H1 (cell line): ENCODE data around the gene THADA. TPM values are rescaled to one million over a fixed set of nuclear protein-coding genes. Genes with fewer than 3 reads are reported as not detected.
A peak's percentile ranks its signal among the peaks of the same experiment; 100 is the strongest.

ENCODE experiments used
- CTCF ChIA-PET: fragments of 300-600 bp; sonication (Branson Sonifier 250); formaldehyde crosslinking; loops from one replicate; lab custom pipeline; 2021; ENCODE audit not compliant: partially characterized antibody; lab: Charles Lee
- POLR2A ChIA-PET: fragments of 300-600 bp; sonication (Branson Sonifier 250); formaldehyde crosslinking; loops from one replicate; lab custom pipeline; 2021; ENCODE audit warnings: inconsistent platforms; ENCODE audit not compliant: partially characterized antibody; lab: Charles Lee
- DNase-seq, 2 experiments: peaks; one replicate each; pipeline versions ENCODE4 v3.0.0 to v3.0.0-alpha.2; 2010 to 2022; ENCODE audit warnings: low spot score in 2 of 2, low read depth in 1 of 2, mixed read lengths in 1 of 2
- FAIRE-seq: peaks from 2 replicates; lab custom pipeline; 2011; peaks lifted over from hg19 to GRCh38; lab: Jason Lieb, UNC
- H2AFZ ChIP-seq: 2 replicates; pipeline ENCODE4 v1.8.1; 2012; ENCODE audit warnings: low read length, inconsistent platforms
- H2AK5ac ChIP-seq: 2 replicates; pipeline ENCODE4 v1.6.1; 2013; ENCODE audit warnings: low read depth, low read length
- H2BK120ac ChIP-seq: replicated peaks from 2 replicates; pipeline ENCODE3; 2013; ENCODE audit warnings: low read depth, low read length, inconsistent platforms
- H2BK12ac ChIP-seq: 2 replicates; pipeline ENCODE4 v1.6.1; 2013; ENCODE audit warnings: low read depth, low read length
- H2BK15ac ChIP-seq: 2 replicates; pipeline ENCODE4 v1.6.1; 2013; ENCODE audit warnings: low read length
- H2BK20ac ChIP-seq: 2 replicates; pipeline ENCODE4 v1.6.1; 2013; ENCODE audit warnings: low read length
- H2BK5ac ChIP-seq: 2 replicates; pipeline ENCODE4 v1.6.1; 2013; ENCODE audit warnings: low read depth, low read length
- H3K14ac ChIP-seq: 2 replicates; pipeline ENCODE4 v1.6.1; 2013; ENCODE audit warnings: inconsistent platforms; ENCODE audit not compliant: insufficient read length
- H3K18ac ChIP-seq: 2 replicates; pipeline ENCODE4 v1.6.1; 2013; ENCODE audit warnings: low read length; ENCODE audit errors: extremely low read depth
- H3K23ac ChIP-seq: 2 replicates; pipeline ENCODE4 v1.6.1; 2013; ENCODE audit warnings: inconsistent platforms; ENCODE audit not compliant: insufficient read length
- H3K23me2 ChIP-seq: 2 replicates; pipeline ENCODE4 v1.6.1; 2013; ENCODE audit warnings: low read depth, low read length
- H3K27ac ChIP-seq: 2 replicates; pipeline ENCODE4 v1.6.1; 2011; ENCODE audit warnings: low read depth, low read length, inconsistent platforms
- H3K27me3 ChIP-seq, 4 experiments: replicated peaks in 1 of 4; 1 replicate in 1 of 4; 2 replicates in 3 of 4; pipeline versions ENCODE4 v1.6.1 to v1.8.1; 2011 to 2013; ENCODE audit warnings: low read length in 3 of 4, mild to moderate bottlenecking in 3 of 4, inconsistent platforms in 2 of 4, mixed read lengths in 2 of 4, moderate library complexity in 1 of 4; ENCODE audit not compliant: control insufficient read depth in 3 of 4, insufficient read depth in 3 of 4; ENCODE audit errors: extremely low read depth in 1 of 4
- H3K36me3 ChIP-seq, 4 experiments: 2 replicates each; pipeline versions ENCODE4 v1.6.1 to v1.8.1; 2011 to 2013; ENCODE audit warnings: mild to moderate bottlenecking in 4 of 4, low read length in 3 of 4, moderate library complexity in 2 of 4, control low read depth in 1 of 4, inconsistent platforms in 1 of 4; ENCODE audit not compliant: insufficient read depth in 4 of 4, control insufficient read depth in 2 of 4
- H3K4ac ChIP-seq: replicated peaks from 2 replicates; pipeline ENCODE3; 2013; ENCODE audit warnings: low read length, low read depth, mixed read lengths, inconsistent platforms; ENCODE audit not compliant: insufficient read length
- H3K4me1 ChIP-seq, 4 experiments: replicated peaks in 1 of 4; 1 replicate in 1 of 4; 2 replicates in 3 of 4; pipeline versions ENCODE4 v1.6.1 to v1.8.1; 2011 to 2013; ENCODE audit warnings: low read length in 3 of 4, inconsistent platforms in 2 of 4, mixed read lengths in 1 of 4; ENCODE audit not compliant: insufficient read depth in 4 of 4, control insufficient read depth in 3 of 4
- H3K4me2 ChIP-seq, 2 experiments: 2 replicates each; pipeline versions ENCODE4 v1.6.1 to v1.8.1; 2011 to 2013; ENCODE audit warnings: low read depth in 2 of 2, low read length in 2 of 2, control low read depth in 1 of 2, inconsistent platforms in 1 of 2, mild to moderate bottlenecking in 1 of 2; ENCODE audit not compliant: insufficient read depth in 1 of 2
- H3K4me3 ChIP-seq, 4 experiments: fragments of 200-600, 300-600 bp in 1 of 4; sonication (generic), shearing (Covaris generic), sonication (Bioruptor Twin) in 1 of 4; 2 replicates each; pipeline versions ENCODE4 v1.5.1 to v1.8.1; 2011 to 2016; ENCODE audit warnings: low read length in 4 of 4, low read depth in 3 of 4, control low read depth in 2 of 4, inconsistent platforms in 2 of 4, mild to moderate bottlenecking in 2 of 4, mixed read lengths in 1 of 4, moderate library complexity in 1 of 4; ENCODE audit not compliant: insufficient read depth in 2 of 4; ENCODE audit errors: extremely low read depth in 1 of 4
- H3K56ac ChIP-seq: replicated peaks from 2 replicates; pipeline ENCODE3; 2013; ENCODE audit warnings: low read depth, mild to moderate bottlenecking, mixed read lengths, low read length, inconsistent platforms; ENCODE audit not compliant: insufficient read length
- H3K79me1 ChIP-seq: 2 replicates; pipeline ENCODE4 v1.6.1; 2013; ENCODE audit warnings: low read depth, low read length, control low read depth
- H3K79me2 ChIP-seq, 2 experiments: 2 replicates each; pipeline versions ENCODE4 v1.6.1 to v1.8.1; 2012 to 2013; ENCODE audit warnings: low read length in 2 of 2, mild to moderate bottlenecking in 2 of 2, inconsistent platforms in 1 of 2; ENCODE audit not compliant: insufficient read depth in 2 of 2, control insufficient read depth in 1 of 2
- H3K9ac ChIP-seq, 4 experiments: replicated peaks in 1 of 4; 1 replicate in 1 of 4; 2 replicates in 3 of 4; pipeline versions ENCODE4 v1.6.1 to v1.8.1; 2011 to 2013; ENCODE audit warnings: low read depth in 3 of 4, low read length in 3 of 4, control low read depth in 2 of 4, mild to moderate bottlenecking in 2 of 4, moderate library complexity in 2 of 4, inconsistent platforms in 1 of 4; ENCODE audit errors: extremely low read depth in 1 of 4
- H3K9me3 ChIP-seq, 2 experiments: 2 replicates each; pipeline versions ENCODE4 v1.6.1 to v1.8.1; 2012 to 2013; ENCODE audit warnings: mild to moderate bottlenecking in 2 of 2, moderate library complexity in 2 of 2, control low read depth in 1 of 2, inconsistent platforms in 1 of 2, low read depth in 1 of 2, low read length in 1 of 2, mixed read lengths in 1 of 2; ENCODE audit not compliant: insufficient read depth in 2 of 2
- H4K20me1 ChIP-seq, 2 experiments: replicated peaks in 1 of 2; 2 replicates each; pipeline versions ENCODE3 to v1.8.1; 2011 to 2013; ENCODE audit warnings: inconsistent platforms in 2 of 2, low read length in 2 of 2, mild to moderate bottlenecking in 1 of 2; ENCODE audit not compliant: insufficient read depth in 2 of 2, control insufficient read depth in 1 of 2
- H4K5ac ChIP-seq: 2 replicates; pipeline ENCODE4 v1.6.1; 2013; ENCODE audit warnings: low read length, low read depth, mixed read lengths, inconsistent platforms; ENCODE audit not compliant: insufficient read length
- H4K8ac ChIP-seq: 2 replicates; pipeline ENCODE4 v1.8.0; 2013; ENCODE audit warnings: mild to moderate bottlenecking, moderate library complexity, low read length, inconsistent platforms; ENCODE audit not compliant: insufficient read depth; ENCODE audit errors: extremely low read depth
- H4K91ac ChIP-seq: replicated peaks from 2 replicates; pipeline ENCODE3; 2013; ENCODE audit warnings: low read length, mixed read lengths, inconsistent platforms; ENCODE audit not compliant: insufficient read length
- CEBPB ChIP-seq: IDR thresholded peaks from 2 replicates; pipeline ENCODE4 v1.6.1; 2012; ENCODE audit warnings: low read depth, low read length
- EGR1 ChIP-seq: IDR thresholded peaks from 2 replicates; pipeline ENCODE4 v1.6.1; 2011; ENCODE audit warnings: low read depth, low read length, borderline replicate concordance
- KDM1A ChIP-seq: fragments of 200-600, 300-600 bp; sonication (generic); IDR thresholded peaks from 2 replicates; pipeline ENCODE4 v1.7.1; 2016; ENCODE audit warnings: mild to moderate bottlenecking, low read length, borderline replicate concordance
- MAX ChIP-seq: IDR thresholded peaks from 2 replicates; pipeline ENCODE4 v1.6.1; 2012; ENCODE audit warnings: inconsistent platforms
- RBBP5 ChIP-seq: IDR thresholded peaks from 2 replicates; pipeline ENCODE4 v1.7.1; 2012; ENCODE audit warnings: low read depth, mild to moderate bottlenecking, inconsistent platforms, low read length, moderate library complexity, borderline replicate concordance
- RFX5 ChIP-seq: IDR thresholded peaks from 2 replicates; pipeline ENCODE4 v1.6.1; 2011; ENCODE audit warnings: low read depth, low read length, improper control_type of control experiment, borderline replicate concordance
- RNF2 ChIP-seq: fragments of 200-900, 300-1000 bp; sonication (generic); IDR thresholded peaks from 2 replicates; pipeline ENCODE4 v1.7.1; 2016; ENCODE audit warnings: borderline replicate concordance, low read depth, mild to moderate bottlenecking, antibody characterized with exemption, low read length; ENCODE audit not compliant: poor library complexity, severe bottlenecking; ENCODE audit errors: missing control alignments
- SAP30 ChIP-seq: fragments of 300-600 bp; sonication (generic); IDR thresholded peaks from 2 replicates; pipeline ENCODE4 v1.7.1; 2012; ENCODE audit warnings: low read length, moderate library complexity, mild to moderate bottlenecking, inconsistent platforms; ENCODE audit not compliant: insufficient read depth, insufficient replicate concordance
- SIRT6 ChIP-seq: IDR thresholded peaks from one replicate; pipeline ENCODE4 v1.7.1; 2012; ENCODE audit warnings: low read length, inconsistent platforms
- SP1 ChIP-seq: IDR thresholded peaks from 2 replicates; pipeline ENCODE4 v1.6.1; 2011; ENCODE audit warnings: low read depth, low read length
- SP2 ChIP-seq: IDR thresholded peaks from 2 replicates; pipeline ENCODE4 v1.6.1; 2012; ENCODE audit warnings: mild to moderate bottlenecking, low read length, inconsistent platforms
- SUZ12 ChIP-seq: fragments of 200-600 bp; sonication (generic); IDR thresholded peaks from 2 replicates; pipeline ENCODE4 v1.6.1; 2012; ENCODE audit warnings: mild to moderate bottlenecking, inconsistent platforms, low read length, moderate library complexity, mixed read lengths
- TCF12 ChIP-seq: IDR thresholded peaks from 2 replicates; pipeline ENCODE4 v1.6.1; 2011; ENCODE audit warnings: low read depth, mild to moderate bottlenecking, low read length
- WGBS, 2 experiments: shearing (Covaris generic) in 1 of 2; methylation state at CpG; one replicate each; pipeline versions ENCODE4 v1.1.6 to v1.1.7; 2013 to 2015; ENCODE audit warnings: low lambda C conversion rate in 2 of 2, mixed read lengths in 2 of 2, inconsistent platforms in 1 of 2, low coverage in 1 of 2, missing lambda C conversion rate in 1 of 2; ENCODE audit not compliant: insufficient replicate concordance in 2 of 2, insufficient coverage in 1 of 2, insufficient read length in 1 of 2; ENCODE audit errors: extremely low coverage in 1 of 2, missing lambda C conversion rate in 1 of 2; 5-methylcytosine and 5-hydroxymethylcytosine counted together
- polyA plus RNA-seq, 7 experiments: library from polyadenylated mRNA; depleted of rRNA in 3 of 7; stranded (reverse) in 5 of 7; unstranded in 2 of 7; fragments of >200 nt in 5 of 7; fragments of 200-250 nt in 2 of 7; gene quantifications; 1 replicate in 5 of 7; 2 replicates in 1 of 7; 4 replicates in 1 of 7; pipeline versions ENCODE4 v1.2.1 to v1.2.3, GENCODE V29; 2011 to 2013; ENCODE audit warnings: missing spikeins in 2 of 7, mixed read lengths in 2 of 7
- total RNA-seq: library from RNA; stranded (reverse); fragmentation: NEBNext Ultra II Directional; extraction: Animal tissue kit (Norgen Biotek cat#: 25700); gene quantifications from 2 replicates; pipeline ENCODE4 v1.2.1, GENCODE V29; 2021

Gene THADA
- total and polyA plus RNA-seq, 2 of the 8 experiments (the other 6 are each of a cell fraction or from before 2014, with no cell fraction given), result 22.4 to 26.8 TPM

GRCh38 chr2:43376523-43377198, 219.2 kb downstream of the THADA start:
- no peak overlapping the region for H3K4me3 ChIP-seq
- no peaks in the 10 kb centered on the region for H3K23me2 ChIP-seq
- H3K36me3 ChIP-seq, result no peaks in the 10 kb centered on the region
- no peak overlapping the region for H2BK120ac ChIP-seq
- DNase-seq (peak in 1 of 2 experiments; percentile 19), FAIRE-seq (no peak)
- no peak overlapping the region for H3K4ac ChIP-seq
- ChIA-PET CTCF (interaction anchor here (0.8 kb wide), 1 partner anchor 32 kb away, joined by 3 read pairs; no protein-coding TSS in a partner anchor), POLR2A (interaction anchor here (1.2 kb wide), 1 partner anchor 9 kb away, joined by 3 read pairs; no protein-coding TSS in a partner anchor)
- H2AK5ac ChIP-seq, result no peak overlapping the region
- no peak overlapping the region for H2BK20ac ChIP-seq
- H2BK15ac ChIP-seq, result no peak overlapping the region
- no peak overlapping the region for H4K91ac ChIP-seq
- no peak overlapping the region for H3K9ac ChIP-seq
- H3K4me1 ChIP-seq, result no peaks in the 10 kb centered on the region; a peak in 2 of 7 replicates
- H2BK12ac ChIP-seq, result no peak overlapping the region
- no peak overlapping the region for H3K18ac ChIP-seq
- H4K8ac ChIP-seq, result no peak overlapping the region
- H3K27ac ChIP-seq, result no peak overlapping the region
- H2AFZ ChIP-seq, result no peak overlapping the region
- no peaks in the 10 kb centered on the region for H3K79me1 ChIP-seq
- no peak overlapping the region for H2BK5ac ChIP-seq
- no peak overlapping the region for H3K23ac ChIP-seq
- no peaks in the 10 kb centered on the region for H3K9me3 ChIP-seq
- no peaks in the 10 kb centered on the region for H3K79me2 ChIP-seq
- no peaks in the 10 kb centered on the region for H4K20me1 ChIP-seq
- H4K5ac ChIP-seq, result no peak overlapping the region
- no peak overlapping the region for H3K14ac ChIP-seq
- no peak overlapping the region for H3K4me2 ChIP-seq
- H3K27me3 ChIP-seq, result no peaks in the 10 kb centered on the region
- no peak overlapping the region for H3K56ac ChIP-seq
- 87% methylated on average over 8 of the region's 8 CpGs; no CpG with 5 or more reads in 1 of the 2 experiments for WGBS, 2 experiments
- TF ChIP-seq SUZ12, result no peak
- no peak for TF ChIP-seq KDM1A
- no peak for TF ChIP-seq TCF12
- no peak for TF ChIP-seq SAP30
- TF ChIP-seq SP1, result no peak
- no peak for TF ChIP-seq CEBPB
- TF ChIP-seq SP2, result no peak
- no peak for TF ChIP-seq RBBP5
- no peak for TF ChIP-seq MAX
- TF ChIP-seq RFX5, result no peak
- no peak for TF ChIP-seq SIRT6
- no peak for TF ChIP-seq EGR1
- TF ChIP-seq RNF2, result no peak
